HG03460 (cell line): ENCODE data around the gene ALPL.
"Not testable (repeated sequence)": the region's sequence is repeated elsewhere in the genome, so short reads cannot be mapped to it uniquely, and the experiment has no call there.

Experiments
- ATAC-seq: cut with Tn5 transposase; IDR thresholded peaks from one replicate; pipeline ENCODE4 v1.9.1; 2021; ENCODE audit not compliant: unreplicated experiment

ALPL gene

GRCh38 chr1:21509351-21510112 is at the start of gene ALPL:
TSS of gene ALPL (plus strand) at chr1:21509423. CDS start at chr1:21554082, 44,659 bp downstream.
- no peak for ATAC-seq

GRCh38 chr1:21465127-21465526 is 44.1 kb upstream of the ALPL start:
- ATAC-seq: not testable (repeated sequence)

GRCh38 chr1:21467946-21468345 is 41.3 kb upstream of the ALPL start:
- ATAC-seq: not testable (repeated sequence)

GRCh38 chr1:21468599-21468998 is 40.6 kb upstream of the ALPL start:
- no peak for ATAC-seq

- no peak for ATAC-seq
These were observed 39.6 kb upstream of the ALPL start for GRCh38 chr1:21469581-21469980.

GRCh38 chr1:21472861-21473260 is 36.4 kb upstream of the ALPL start:
- no peak for ATAC-seq

- no peak for ATAC-seq
These were observed 30.9 kb upstream of the ALPL start for GRCh38 chr1:21478356-21478755.

GRCh38 chr1:21483881-21484280 is 25.3 kb upstream of the ALPL start:
- ATAC-seq: not testable (repeated sequence)

GRCh38 chr1:21489146-21489545 is 20.1 kb upstream of the ALPL start:
- no peak for ATAC-seq

GRCh38 chr1:21490774-21491487 is 18.3 kb upstream of the ALPL start:
- no peak for ATAC-seq

GRCh38 chr1:21491488-21492355 is 17.5 kb upstream of the ALPL start:
- no peak for ATAC-seq

GRCh38 chr1:21492356-21492625 is 16.9 kb upstream of the ALPL start:
- ATAC-seq: no peak

GRCh38 chr1:21494196-21494595 is 15.0 kb upstream of the ALPL start:
- ATAC-seq: no peak

- ATAC-seq: no peak
These were observed 13.9 kb upstream of the ALPL start for GRCh38 chr1:21495225-21495820.

- ATAC-seq: no peak
These were observed 13.2 kb upstream of the ALPL start for GRCh38 chr1:21496063-21496462.

- ATAC-seq: no peak
These were observed 12.3 kb upstream of the ALPL start for GRCh38 chr1:21496886-21497285.

- ATAC-seq: no peak
These were observed 11.7 kb upstream of the ALPL start for GRCh38 chr1:21497466-21498061.

- ATAC-seq: no peak
These were observed 9.8 kb upstream of the ALPL start for GRCh38 chr1:21499283-21499950.

GRCh38 chr1:21503706-21504377 is 5.4 kb upstream of the ALPL start:
- no peak for ATAC-seq

GRCh38 chr1:21506804-21507203 is 2.4 kb upstream of the ALPL start:
- no peak for ATAC-seq
